HG03354 (cell line): ENCODE results near the gene TNS3.

Experiments used
- ATAC-seq: cut with Tn5 transposase; IDR thresholded peaks from one replicate; pipeline ENCODE4 v1.9.1; 2021; ENCODE audit warnings: mild to moderate bottlenecking; ENCODE audit not compliant: unreplicated experiment, poor library complexity, severe bottlenecking

TNS3 gene

DNA sequence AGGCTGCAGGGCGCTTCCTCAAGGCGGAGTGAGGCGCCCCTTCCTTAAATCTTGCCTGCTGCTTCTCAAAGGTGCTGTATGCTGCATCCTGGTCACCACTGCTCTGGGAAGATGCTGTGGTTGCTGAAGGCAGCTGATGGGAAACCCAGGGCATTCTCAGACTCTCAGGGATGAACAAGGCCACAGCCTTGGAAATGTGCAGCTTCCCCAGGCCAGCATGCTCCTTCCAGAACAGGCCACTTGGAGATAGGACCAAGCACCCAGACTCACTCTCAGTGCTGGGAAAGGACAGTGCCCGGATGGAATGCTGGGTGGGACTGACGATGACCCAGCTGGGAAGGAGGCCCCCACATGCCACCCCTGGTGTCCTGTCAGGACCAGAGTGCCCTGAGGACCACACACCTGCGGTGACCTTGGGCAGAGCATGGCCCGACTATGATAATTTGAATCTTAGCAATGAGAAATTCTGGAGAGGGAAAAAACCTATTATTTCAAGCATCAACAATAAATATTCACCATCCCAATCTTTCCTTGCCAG lies 235.5 kb downstream of the TNS3 start:
- ATAC-seq = no peak

GRCh38 chr7:47345857-47346298 lies 236.0 kb downstream of the TNS3 start:
- ATAC-seq = no peak

DNA sequence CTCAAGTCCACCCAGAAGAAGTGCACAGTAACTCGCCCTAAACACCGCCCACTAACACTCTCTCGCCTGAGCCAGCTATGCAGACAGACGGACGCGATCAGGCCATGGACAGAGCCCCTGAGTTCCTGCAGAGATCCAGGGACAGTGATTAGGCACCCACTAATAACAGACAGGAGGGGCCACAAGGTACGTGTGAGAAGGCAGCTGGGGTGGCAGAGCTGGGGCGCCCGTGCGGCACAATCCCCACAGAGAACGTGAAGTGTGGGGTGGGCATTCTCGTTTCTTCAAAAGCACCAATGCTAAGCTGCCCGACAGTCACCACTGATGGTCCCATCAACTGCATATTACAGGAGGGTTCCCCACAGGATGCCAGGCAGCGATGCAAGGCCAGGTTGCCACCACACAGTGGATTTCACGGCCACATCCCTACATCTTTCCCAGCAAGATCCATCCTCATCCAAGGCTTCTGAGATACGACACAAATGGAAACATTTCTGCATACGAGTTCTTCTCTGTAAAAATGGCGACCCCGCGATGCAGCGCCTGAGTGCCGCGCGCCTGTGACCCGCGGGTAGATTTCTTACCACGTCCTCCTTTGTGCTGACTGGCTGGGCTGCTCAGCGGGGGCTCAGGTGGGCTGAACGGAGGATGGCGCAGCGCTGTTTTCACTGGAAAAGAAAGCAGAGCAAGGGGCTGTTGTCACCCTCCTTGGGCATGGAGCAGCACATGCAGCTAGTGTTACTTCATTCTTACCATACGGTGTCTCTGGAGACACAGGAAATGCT lies 237.5 kb downstream of the TNS3 start:
- no peak for ATAC-seq

GRCh38 chr7:47343061-47343455 lies 238.9 kb downstream of the TNS3 start:
- no peak for ATAC-seq

- no peak for ATAC-seq
Measured at GRCh38 chr7:47342296-47343060, 239.4 kb downstream of the TNS3 start.

- no peak for ATAC-seq
Measured at GRCh38 chr7:47340517-47340916, 241.4 kb downstream of the TNS3 start.

DNA sequence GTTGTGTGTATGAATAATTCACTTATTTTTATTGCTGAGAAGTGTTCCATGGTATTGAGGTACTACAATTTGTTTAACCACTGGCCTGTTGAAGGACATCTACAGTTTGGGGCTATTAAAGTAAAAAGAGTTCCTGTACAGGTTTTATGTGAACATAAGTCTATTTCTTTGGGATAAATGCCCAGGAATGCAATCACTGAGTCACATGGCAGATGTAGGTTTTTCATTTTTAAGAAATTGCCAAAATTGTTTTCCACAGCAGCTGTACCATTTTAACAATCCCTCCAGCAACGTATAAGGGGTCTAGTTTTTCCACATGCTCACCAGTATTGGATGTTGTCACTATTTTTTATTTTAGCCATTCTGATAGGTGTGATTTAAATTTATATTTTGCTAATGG lies 243.9 kb downstream of the TNS3 start:
- no peak for ATAC-seq

DNA sequence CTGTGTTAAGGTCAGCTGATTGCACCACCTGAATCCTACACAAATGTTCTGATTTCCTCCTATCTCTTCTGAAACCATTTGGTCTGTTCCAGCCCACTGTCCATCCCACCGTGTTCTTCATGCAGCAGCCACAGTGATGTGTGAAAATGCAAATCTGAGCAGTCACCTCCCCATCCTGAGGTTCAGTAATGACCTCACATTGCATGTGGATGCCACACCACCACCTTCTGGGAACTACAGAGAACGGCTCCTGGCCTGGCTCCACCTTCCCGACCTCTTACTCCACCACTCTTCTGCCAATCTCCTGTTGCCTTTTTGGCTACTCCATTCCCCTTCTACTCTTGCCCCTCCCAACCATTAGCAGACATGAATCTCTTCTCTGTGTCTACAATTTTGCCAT lies 244.4 kb downstream of the TNS3 start:
- ATAC-seq = peak; percentile 74

- ATAC-seq = no peak
Measured at GRCh38 chr7:47336472-47337425, 245.2 kb downstream of the TNS3 start.

DNA sequence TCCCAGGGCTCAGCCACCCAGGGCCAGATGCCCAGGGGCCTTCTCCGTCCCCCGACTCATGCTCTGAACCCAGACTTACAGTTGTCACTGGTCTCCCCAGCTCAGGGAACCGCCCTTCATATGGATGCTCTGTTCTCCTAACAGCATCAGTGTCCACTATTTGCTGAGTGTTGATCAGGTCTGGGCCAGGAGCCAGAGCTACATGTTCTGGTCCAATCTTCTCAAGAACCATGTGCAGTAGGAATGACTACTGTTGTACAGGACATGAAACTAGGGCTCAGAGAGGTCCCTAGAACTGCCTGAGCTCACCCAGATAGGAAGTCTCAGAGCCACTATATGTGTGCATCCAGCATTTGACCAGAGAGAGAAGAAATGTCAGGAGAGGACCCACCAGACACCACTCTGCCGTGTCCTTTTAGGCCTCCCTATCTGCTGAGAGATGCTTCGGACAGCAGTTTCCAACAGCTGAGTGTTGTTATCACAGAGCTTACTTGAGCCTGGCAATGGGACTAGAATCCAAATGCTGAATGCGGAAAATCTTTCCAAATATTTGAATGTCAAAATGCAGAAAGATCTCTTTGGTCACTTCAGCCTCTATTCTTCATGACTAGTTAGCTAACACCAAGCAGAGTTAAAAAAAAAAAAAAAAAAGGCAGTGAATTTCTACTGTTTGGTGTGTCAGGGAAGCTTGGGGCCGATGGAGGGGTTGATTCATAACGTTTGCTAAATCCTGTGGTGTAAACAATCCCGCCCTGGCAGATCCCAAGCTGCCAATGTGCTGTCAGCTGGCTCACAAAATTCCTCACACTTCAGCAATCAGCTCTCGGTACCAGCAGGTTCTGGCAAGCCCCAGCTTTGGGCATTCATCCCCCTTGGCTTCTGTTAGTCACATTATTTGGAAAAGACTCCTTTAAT lies 246.1 kb downstream of the TNS3 start:
- no peak for ATAC-seq

- ATAC-seq = no peak
Measured at GRCh38 chr7:47335071-47335470, 246.8 kb downstream of the TNS3 start.

- ATAC-seq = no peak
Measured at GRCh38 chr7:47333959-47334358, 248.0 kb downstream of the TNS3 start.

DNA sequence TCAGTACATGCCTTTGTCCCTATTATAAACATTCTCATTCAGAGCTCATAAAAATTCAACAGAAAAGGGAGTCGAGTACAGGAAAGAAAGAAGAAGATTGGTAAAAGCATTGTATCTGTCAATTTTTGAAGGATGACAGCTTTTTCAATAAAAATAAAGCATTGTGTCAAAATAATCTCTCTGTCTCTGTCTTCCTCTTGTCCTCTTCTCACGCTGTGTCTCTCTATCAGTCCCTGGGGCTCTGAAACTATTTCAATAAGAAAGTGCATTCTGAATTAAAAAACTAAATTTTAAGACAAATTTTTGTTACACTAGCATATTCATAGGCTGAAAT lies 248.4 kb downstream of the TNS3 start:
- no peak for ATAC-seq

DNA sequence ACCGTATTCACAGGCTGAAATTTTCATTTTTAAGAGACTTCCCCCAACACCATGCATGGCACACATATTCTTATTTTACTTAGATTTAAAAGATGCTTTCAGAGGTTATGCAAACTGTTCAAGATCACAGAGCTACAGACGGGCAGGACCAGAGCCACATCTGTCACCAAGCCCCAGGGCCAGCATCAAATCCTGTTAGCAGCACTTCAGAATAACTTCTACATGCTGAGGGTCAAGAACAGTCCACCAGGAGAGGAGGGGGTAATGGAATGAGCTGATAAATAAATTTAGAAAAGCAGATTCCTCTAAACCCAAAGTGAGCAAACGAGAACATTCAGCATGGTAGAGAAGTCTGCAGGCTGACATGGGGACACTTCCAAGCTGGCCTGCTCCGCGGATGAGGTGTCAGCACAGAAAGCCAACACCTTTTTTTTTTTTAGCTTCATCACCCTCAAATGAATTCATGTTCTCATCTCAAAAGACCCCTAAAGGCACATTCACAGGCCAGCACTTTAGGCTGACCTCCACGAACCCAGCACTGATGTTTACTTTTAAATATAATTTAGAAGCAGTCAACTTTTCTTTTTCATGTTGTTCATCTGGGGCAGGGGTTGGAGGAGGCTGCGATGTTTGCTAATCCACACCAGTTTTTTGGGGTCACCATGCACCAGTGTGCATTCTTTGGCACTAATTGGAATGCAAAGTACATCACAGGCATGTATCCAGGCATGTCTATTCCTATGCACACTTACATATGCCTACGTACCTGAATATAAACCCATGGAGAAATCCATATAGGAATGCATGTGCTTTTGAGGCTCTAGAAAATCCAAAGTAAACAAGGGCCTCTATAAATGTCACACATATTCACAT lies 249.0 kb downstream of the TNS3 start:
- no peak for ATAC-seq

DNA sequence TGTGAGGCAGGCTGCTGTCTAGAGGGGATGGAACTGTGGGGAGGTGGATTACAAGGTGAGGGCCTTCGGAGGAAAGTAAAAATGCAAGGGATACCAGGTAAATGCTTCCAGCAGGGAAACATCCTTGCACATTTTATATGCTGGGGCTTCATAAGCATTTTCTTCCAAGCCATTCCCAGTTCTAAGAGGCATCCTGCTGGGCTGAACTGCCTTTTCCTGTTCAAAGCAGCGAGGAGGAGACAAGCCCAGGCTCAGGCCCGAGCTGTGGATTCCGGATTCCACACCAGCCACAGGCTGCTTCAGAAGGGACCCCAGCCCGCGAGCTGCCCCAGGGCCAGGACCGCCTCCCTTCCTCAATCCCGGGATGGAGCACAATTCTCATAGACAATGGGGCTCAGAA lies 249.7 kb downstream of the TNS3 start:
- ATAC-seq = no peak

GRCh38 chr7:47331179-47331565 lies 250.7 kb downstream of the TNS3 start:
- no peak for ATAC-seq

DNA sequence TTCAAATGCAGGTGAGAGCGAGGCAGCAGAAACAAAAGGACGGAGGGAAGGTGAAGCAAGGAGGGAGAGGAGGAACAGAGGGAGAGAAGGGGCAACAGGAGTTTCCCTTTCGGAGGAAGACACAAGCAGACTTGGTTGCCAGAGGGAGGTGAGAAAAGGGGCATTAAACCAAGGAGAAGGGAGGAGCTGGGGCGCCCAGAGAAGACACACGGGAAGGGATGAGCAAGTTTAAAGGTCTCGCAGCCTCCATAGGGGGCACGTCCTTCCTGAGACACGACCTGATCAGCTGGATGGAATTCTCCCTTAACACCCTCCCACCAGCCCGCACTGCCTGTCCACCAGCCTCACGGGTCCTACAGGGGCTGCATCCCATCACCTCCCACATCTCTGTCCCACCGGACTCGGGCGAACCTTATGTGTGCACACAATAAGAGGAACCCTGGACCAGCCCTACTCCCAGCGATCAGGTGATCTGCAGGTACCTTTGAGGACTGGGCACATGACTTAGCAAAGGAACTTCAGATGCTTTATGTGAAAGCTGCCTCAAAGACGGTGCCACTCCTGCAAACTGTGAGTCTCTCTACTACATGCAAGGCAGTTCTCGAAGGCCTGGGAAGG lies 251.2 kb downstream of the TNS3 start:
- no peak for ATAC-seq

DNA sequence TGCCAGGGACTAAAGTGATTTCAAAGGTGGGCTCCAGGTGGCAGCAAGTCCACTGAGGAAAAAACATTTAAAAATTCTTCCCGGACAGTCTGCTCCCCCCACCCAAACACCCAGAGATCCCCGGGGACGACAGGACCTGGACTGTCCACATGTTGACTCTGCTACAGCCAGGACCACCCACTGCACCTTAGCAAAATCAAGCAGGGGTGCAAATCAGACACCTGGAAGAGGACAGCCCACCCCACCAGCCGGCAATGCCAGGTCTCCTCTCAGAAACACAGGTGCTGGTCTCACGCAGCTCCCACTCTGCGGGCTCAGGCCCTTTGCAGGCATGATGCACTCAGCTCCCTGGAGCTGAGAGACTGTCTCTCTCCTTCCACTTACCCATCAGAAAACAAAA lies 251.9 kb downstream of the TNS3 start:
- ATAC-seq = no peak
